CD4-positive, alpha-beta T cell treated with Interleukin-15 for 1 hour (primary cell): ENCODE results near the gene RPS17.
A peak's percentile ranks its signal among the peaks of the same experiment; 100 is the strongest.
"Not testable (repeated sequence)": the region's sequence is repeated elsewhere in the genome, so short reads cannot be mapped to it uniquely, and the experiment has no call there.

Experiments
- DNase-seq: peaks from one replicate; pipeline ENCODE4 v3.0.0-alpha.2; 2020

Gene RPS17

GRCh38 chr15:82545002-82545401 is 4.7 kb upstream of the RPS17 start:
- DNase-seq: no peak

GRCh38 chr15:82544431-82544830 is 4.2 kb upstream of the RPS17 start:
- DNase-seq: no peak

- no peak for DNase-seq
These were observed 2.9 kb upstream of the RPS17 start for GRCh38 chr15:82543160-82543559.

- no peak for DNase-seq
These were observed 751 bp upstream of the RPS17 start for GRCh38 chr15:82540984-82541431.

- DNase-seq: no peak
These were observed 584 bp downstream of the RPS17 start for GRCh38 chr15:82539691-82540054.

- no peak for DNase-seq
These were observed 1.1 kb downstream of the RPS17 start for GRCh38 chr15:82538961-82539690.

GRCh38 chr15:82537351-82537908 is 2.8 kb downstream of the RPS17 start:
- no peak for DNase-seq

GRCh38 chr15:82536409-82537350 is 3.6 kb downstream of the RPS17 start:
- no peak for DNase-seq

- DNase-seq: no peak
These were observed 4.5 kb downstream of the RPS17 start for GRCh38 chr15:82535566-82536408.

- DNase-seq: not testable (repeated sequence)
These were observed 5.1 kb downstream of the RPS17 start for GRCh38 chr15:82535151-82535550.

- not testable (repeated sequence) for DNase-seq
These were observed 5.8 kb downstream of the RPS17 start for GRCh38 chr15:82534457-82534861.

- no peak for DNase-seq
These were observed 6.5 kb downstream of the RPS17 start for GRCh38 chr15:82533801-82534200.

GRCh38 chr15:82532991-82533481 is 7.2 kb downstream of the RPS17 start:
- no peak for DNase-seq

GRCh38 chr15:82532383-82532990 is 7.8 kb downstream of the RPS17 start:
- DNase-seq: no peak

- no peak for DNase-seq
These were observed 8.5 kb downstream of the RPS17 start for GRCh38 chr15:82531496-82532382.

- DNase-seq: peak; percentile 75
These were observed 9.5 kb downstream of the RPS17 start for GRCh38 chr15:82530606-82531379.

- DNase-seq: no peak
These were observed 10.3 kb downstream of the RPS17 start for GRCh38 chr15:82530006-82530405.

GRCh38 chr15:82513587-82513986 is 26.7 kb downstream of the RPS17 start:
- DNase-seq: not testable (repeated sequence)

- not testable (repeated sequence) for DNase-seq
These were observed 32.6 kb downstream of the RPS17 start for GRCh38 chr15:82507693-82508092.

GRCh38 chr15:82507087-82507486 is 33.2 kb downstream of the RPS17 start:
- not testable (repeated sequence) for DNase-seq
